Activated naive CD8-positive, alpha-beta T cell treated with anti-CD3 and anti-CD28 coated beads, Interleukin-2, amount 10 ng/mL, durations not matched to agents 7 days and 5 days (primary cell): ENCODE results near the gene CEP152. TPM values are rescaled to one million over a fixed set of nuclear protein-coding genes. Genes with fewer than 3 reads are reported as not detected.

ENCODE experiments used
- ATAC-seq: fragments of 150-1000 bp; cut with Tn5 transposase; one replicate; pipeline ENCODE4 v1.10.0; 2021; ENCODE audit warnings: low read depth, moderate library complexity
- POLR2A ChIA-PET: fragments of 350-600 bp; sonication (Branson Sonifier 250); formaldehyde crosslinking; loops from one replicate; lab custom pipeline; 2021; ENCODE audit warnings: antibody characterized with exemption; lab: Charles Lee
- DNase-seq: peaks from one replicate; pipeline ENCODE4 v3.0.0; 2021
- H3K27ac Mint-ChIP-seq: one replicate; pipeline ENCODE4 v1.8.0; 2022; ENCODE audit warnings: mild to moderate bottlenecking, mixed read lengths
- H3K27me3 Mint-ChIP-seq: one replicate; pipeline ENCODE4 v1.8.0; 2022; ENCODE audit warnings: mild to moderate bottlenecking, moderate library complexity, mixed read lengths
- H3K36me3 Mint-ChIP-seq: one replicate; pipeline ENCODE4 v1.8.0; 2021; ENCODE audit warnings: mild to moderate bottlenecking, mixed read lengths
- H3K4me1 Mint-ChIP-seq: one replicate; pipeline ENCODE4 v1.8.0; 2021; ENCODE audit warnings: mixed read lengths
- H3K4me3 Mint-ChIP-seq: one replicate; pipeline ENCODE4 v1.8.0; 2022; ENCODE audit warnings: mild to moderate bottlenecking, moderate library complexity, mixed read lengths
- H3K9me3 Mint-ChIP-seq: one replicate; pipeline ENCODE4 v1.8.0; 2021; ENCODE audit warnings: mixed read lengths
- total RNA-seq, 2 experiments: library from RNA; stranded (reverse); gene quantifications; one replicate each; pipeline ENCODE4 v1.2.3, GENCODE V29; 2021

The CEP152 gene
- total RNA-seq, 2 experiments from 2014 or later = 31.1 to 39.2 TPM

GRCh38 chr15:48777645-48778330 lies 33.1 kb downstream of the CEP152 start:
- ATAC-seq (no peak), DNase-seq (no peak)
- no peaks in the 10 kb centered on the region for H3K27me3 Mint-ChIP-seq
- H3K4me3 Mint-ChIP-seq = no peak overlapping the region
- peaks cover 47% of the 10 kb centered on the region for H3K36me3 Mint-ChIP-seq
- no peak overlapping the region for H3K27ac Mint-ChIP-seq
- peaks cover 4% of the 10 kb centered on the region for H3K4me1 Mint-ChIP-seq
- H3K9me3 Mint-ChIP-seq = peaks cover 2% of the 10 kb centered on the region
- POLR2A ChIA-PET = no interaction called here

- DNase-seq (no peak), ATAC-seq (no peak)
- peaks cover 2% of the 10 kb centered on the region for H3K4me1 Mint-ChIP-seq
- peaks cover 33% of the 10 kb centered on the region for H3K36me3 Mint-ChIP-seq
- POLR2A ChIA-PET = no interaction called here
- no peak overlapping the region for H3K4me3 Mint-ChIP-seq
- H3K27ac Mint-ChIP-seq = no peak overlapping the region
- no peaks in the 10 kb centered on the region for H3K27me3 Mint-ChIP-seq
- H3K9me3 Mint-ChIP-seq = peaks cover 2% of the 10 kb centered on the region
Observed at GRCh38 chr15:48775546-48775945, 35.3 kb downstream of the CEP152 start.

- H3K36me3 Mint-ChIP-seq = peaks cover 37% of the 10 kb centered on the region
- peaks cover 2% of the 10 kb centered on the region for H3K9me3 Mint-ChIP-seq
- no peaks in the 10 kb centered on the region for H3K27me3 Mint-ChIP-seq
- H3K27ac Mint-ChIP-seq = no peak overlapping the region
- ATAC-seq = no peak
- peaks cover 2% of the 10 kb centered on the region for H3K4me1 Mint-ChIP-seq
- no peak overlapping the region for H3K4me3 Mint-ChIP-seq
- DNase-seq = no peak
- POLR2A ChIA-PET = no interaction called here
Observed at GRCh38 chr15:48774484-48774883, 36.4 kb downstream of the CEP152 start.

GRCh38 chr15:48766196-48766595 lies 44.7 kb downstream of the CEP152 start:
- no peaks in the 10 kb centered on the region for H3K9me3 Mint-ChIP-seq
- no peaks in the 10 kb centered on the region for H3K27me3 Mint-ChIP-seq
- no peak overlapping the region for H3K27ac Mint-ChIP-seq
- no peak for DNase-seq
- POLR2A ChIA-PET = no interaction called here
- no peaks in the 10 kb centered on the region for H3K4me1 Mint-ChIP-seq
- H3K4me3 Mint-ChIP-seq = no peak overlapping the region
- peaks cover 38% of the 10 kb centered on the region for H3K36me3 Mint-ChIP-seq
- no peak for ATAC-seq

GRCh38 chr15:48765022-48765421 lies 45.8 kb downstream of the CEP152 start:
- H3K4me1 Mint-ChIP-seq = no peaks in the 10 kb centered on the region
- H3K27me3 Mint-ChIP-seq = no peaks in the 10 kb centered on the region
- H3K9me3 Mint-ChIP-seq = no peaks in the 10 kb centered on the region
- H3K4me3 Mint-ChIP-seq = no peak overlapping the region
- no peak overlapping the region for H3K27ac Mint-ChIP-seq
- peaks cover 37% of the 10 kb centered on the region for H3K36me3 Mint-ChIP-seq
- POLR2A ChIA-PET = no interaction called here
- ATAC-seq = no peak
- DNase-seq = no peak

- H3K4me3 Mint-ChIP-seq = no peak overlapping the region
- ATAC-seq (no peak), DNase-seq (no peak)
- H3K36me3 Mint-ChIP-seq = peaks cover 26% of the 10 kb centered on the region
- H3K27ac Mint-ChIP-seq = no peak overlapping the region
- POLR2A ChIA-PET = no interaction called here
- no peaks in the 10 kb centered on the region for H3K9me3 Mint-ChIP-seq
- H3K4me1 Mint-ChIP-seq = no peaks in the 10 kb centered on the region
- no peaks in the 10 kb centered on the region for H3K27me3 Mint-ChIP-seq
Observed at GRCh38 chr15:48761393-48762158, 49.3 kb downstream of the CEP152 start.

- POLR2A ChIA-PET = no interaction called here
- ATAC-seq = no peak
- no peaks in the 10 kb centered on the region for H3K27me3 Mint-ChIP-seq
- no peaks in the 10 kb centered on the region for H3K9me3 Mint-ChIP-seq
- no peaks in the 10 kb centered on the region for H3K4me1 Mint-ChIP-seq
- no peak for DNase-seq
- peaks cover 30% of the 10 kb centered on the region for H3K36me3 Mint-ChIP-seq
- H3K4me3 Mint-ChIP-seq = no peak overlapping the region
- no peak overlapping the region for H3K27ac Mint-ChIP-seq
Observed at GRCh38 chr15:48759921-48760320, 50.9 kb downstream of the CEP152 start.

GRCh38 chr15:48757661-48758060 lies 53.2 kb downstream of the CEP152 start:
- no peaks in the 10 kb centered on the region for H3K4me1 Mint-ChIP-seq
- ATAC-seq = no peak
- POLR2A ChIA-PET = no interaction called here

GRCh38 chr15:48754011-48754410 lies 56.9 kb downstream of the CEP152 start:
- H3K27ac Mint-ChIP-seq = no peak overlapping the region
- POLR2A ChIA-PET = no interaction called here
- H3K27me3 Mint-ChIP-seq = no peaks in the 10 kb centered on the region
- peaks cover 48% of the 10 kb centered on the region for H3K36me3 Mint-ChIP-seq
- DNase-seq (no peak), ATAC-seq (no peak)
- no peaks in the 10 kb centered on the region for H3K9me3 Mint-ChIP-seq
- H3K4me3 Mint-ChIP-seq = no peak overlapping the region
- H3K4me1 Mint-ChIP-seq = no peaks in the 10 kb centered on the region

More at GRCh38 chr15:48757661-48758060, 53.2 kb downstream of the CEP152 start:
- Mint-ChIP-seq H3K4me3 (no peak overlapping the region), H3K36me3 (peaks cover 38% of the 10 kb centered on the region), H3K27me3 (no peaks in the 10 kb centered on the region), H3K9me3 (no peaks in the 10 kb centered on the region), H3K27ac (no peak overlapping the region)
- no peak for DNase-seq

GRCh38 chr15:48751595-48751994 lies 59.3 kb downstream of the CEP152 start:
- no peak overlapping the region for H3K4me3 Mint-ChIP-seq
- no peak overlapping the region for H3K27ac Mint-ChIP-seq
- no peaks in the 10 kb centered on the region for H3K27me3 Mint-ChIP-seq
- H3K36me3 Mint-ChIP-seq = peaks cover 52% of the 10 kb centered on the region
- no peak for DNase-seq
- H3K4me1 Mint-ChIP-seq = no peaks in the 10 kb centered on the region
- no peaks in the 10 kb centered on the region for H3K9me3 Mint-ChIP-seq
- POLR2A ChIA-PET = no interaction called here
- ATAC-seq = no peak

- DNase-seq (no peak), ATAC-seq (no peak)
- Mint-ChIP-seq H3K4me3 (no peak overlapping the region), H3K9me3 (no peaks in the 10 kb centered on the region), H3K36me3 (peaks cover 40% of the 10 kb centered on the region), H3K4me1 (no peaks in the 10 kb centered on the region), H3K27ac (no peak overlapping the region), H3K27me3 (no peaks in the 10 kb centered on the region)
- POLR2A ChIA-PET = no interaction called here
Observed at GRCh38 chr15:48748535-48748934, 62.3 kb downstream of the CEP152 start.

- POLR2A ChIA-PET = no interaction called here
- Mint-ChIP-seq H3K9me3 (peaks cover 8% of the 10 kb centered on the region), H3K27me3 (no peaks in the 10 kb centered on the region), H3K4me1 (no peaks in the 10 kb centered on the region), H3K4me3 (no peak overlapping the region), H3K27ac (no peak overlapping the region), H3K36me3 (peaks cover 65% of the 10 kb centered on the region)
- DNase-seq = no peak
- no peak for ATAC-seq
Observed at GRCh38 chr15:48733615-48734014, 77.3 kb downstream of the CEP152 start.

- no peak for ATAC-seq
- no peaks in the 10 kb centered on the region for H3K27me3 Mint-ChIP-seq
- no peak overlapping the region for H3K27ac Mint-ChIP-seq
- H3K4me1 Mint-ChIP-seq = no peaks in the 10 kb centered on the region
- no peak for DNase-seq
- peaks cover 4% of the 10 kb centered on the region for H3K9me3 Mint-ChIP-seq
- POLR2A ChIA-PET = no interaction called here
- H3K4me3 Mint-ChIP-seq = no peak overlapping the region
- peaks cover 57% of the 10 kb centered on the region for H3K36me3 Mint-ChIP-seq
Observed at GRCh38 chr15:48730506-48730905, 80.4 kb downstream of the CEP152 start.

- Mint-ChIP-seq H3K9me3 (peaks cover 2% of the 10 kb centered on the region), H3K36me3 (peaks cover 38% of the 10 kb centered on the region), H3K27me3 (no peaks in the 10 kb centered on the region), H3K4me1 (no peaks in the 10 kb centered on the region), H3K4me3 (no peak overlapping the region), H3K27ac (no peak overlapping the region)
- POLR2A ChIA-PET = no interaction called here
- no peak for DNase-seq
- ATAC-seq = no peak
Observed at GRCh38 chr15:48723969-48724368, 86.9 kb downstream of the CEP152 start.
